ENCODE data around the gene SMG6. TPM values are rescaled to one million over a fixed set of nuclear protein-coding genes. Genes with fewer than 3 reads are reported as not detected.

Gene SMG6
- total and polyA plus RNA-seq, 2 of the 4 experiments (the other 2 are of a cell fraction): 16.3 to 30.3 TPM

DNA sequence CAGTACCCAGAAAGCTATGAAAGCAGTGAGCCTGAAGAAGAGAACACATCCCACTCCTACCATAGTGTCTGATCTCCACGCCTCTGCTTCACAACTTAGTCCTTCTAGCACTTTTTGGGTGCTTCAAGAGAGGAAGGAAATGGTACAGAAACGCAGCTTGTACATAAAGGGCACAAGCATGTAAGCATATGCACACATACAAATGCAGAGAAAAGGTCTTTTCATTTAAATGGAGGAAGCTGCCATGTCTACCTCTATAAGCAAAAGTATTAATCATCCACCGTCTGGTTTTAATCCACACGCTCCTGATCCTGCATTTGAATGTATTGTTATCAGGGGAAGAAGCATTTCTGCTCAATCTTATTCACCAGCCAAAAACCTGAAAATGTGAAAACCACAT lies 148.0 kb downstream of the SMG6 start:
- Histone ChIP-seq H3K27ac (ENCODE audit: insufficient read depth, low read length) (no peak overlapping the region), H4K20me1 (ENCODE audit: insufficient read depth, low read length) (no peaks in the 10 kb centered on the region), H3K36me3 (ENCODE audit: control insufficient read depth, insufficient read depth, low read length) (peaks cover 17% of the 10 kb centered on the region), H3K79me1 (ENCODE audit: low read depth in 1 of 2, low read length in 2 of 2) (peaks cover 14 to 42% of the 10 kb centered on the region in 2 experiments), H3K14ac (replicated peaks; ENCODE audit: low read depth, low read length) (peak overlapping the region; percentile 10), H2BK5ac (ENCODE audit: low read depth, low read length, poor library complexity, severe bottlenecking) (no peak overlapping the region), H3K23ac (ENCODE audit: low read depth, low read length) (peak overlapping the region; percentile 17; the same call in 1 of the 2 replicates), H2AK9ac (replicated peaks; ENCODE audit: low read depth, low read length, poor library complexity) (no peak overlapping the region), H3K27me3 (ENCODE audit: control insufficient read depth, insufficient read depth, low read length) (no peaks in the 10 kb centered on the region), H3K4me3 (ENCODE audit: insufficient read depth, low read depth, low read length) (no peak overlapping the region), H3K18ac (ENCODE audit: low read depth, low read length) (no peak overlapping the region; the same call in 1 of the 2 replicates), H3K4ac (ENCODE audit: low read depth, low read length) (no peak overlapping the region), H3K9ac (ENCODE audit: low read depth, low read length) (no peak overlapping the region), H3K4me1 (ENCODE audit: control insufficient read depth, insufficient read depth, low read length) (peaks cover 23% of the 10 kb centered on the region), H2AK5ac (ENCODE audit: low read depth, low read length) (no peak overlapping the region), H2AFZ (replicated peaks; ENCODE audit: low read length, poor library complexity) (no peak overlapping the region), H4K8ac (ENCODE audit: low read depth in 2 of 2, low read length in 2 of 2) (no peak overlapping the region; a peak in 1 of 4 replicates), H2BK120ac (ENCODE audit: low read depth, low read length) (no peak overlapping the region), H3K56ac (ENCODE audit: extremely low read depth, insufficient read depth, low read length) (no peak overlapping the region), H3K9me3 (ENCODE audit: control insufficient read depth, insufficient read depth, low read length) (no peaks in the 10 kb centered on the region), H2BK20ac (ENCODE audit: low read depth, low read length) (no peak overlapping the region), H4K5ac (ENCODE audit: low read depth, low read length) (no peak overlapping the region), H4K91ac (ENCODE audit: insufficient read depth, low read depth, low read length) (no peak overlapping the region), H3K9me1 (ENCODE audit: insufficient read depth, low read length) (peaks cover 18% of the 10 kb centered on the region; the same call in 1 of the 2 replicates), H3K4me2 (ENCODE audit: low read depth, low read length) (no peak overlapping the region), H2BK15ac (ENCODE audit: low read depth, low read length) (peak overlapping the region; percentile 12; the same call in 1 of the 3 replicates)
- TF ChIP-seq SMC3 (IDR thresholded peaks at IDR 0.05; ENCODE audit: low read depth, low read length) (no peak), MAFK (IDR thresholded peaks at IDR 0.05; ENCODE audit: low read depth, low read length) (no peak), POLR2A (IDR thresholded peaks at IDR 0.05; ENCODE audit: low read depth, low read length) (no peak), MXI1 (IDR thresholded peaks at IDR 0.05; ENCODE audit: borderline replicate concordance, low read depth, low read length) (no peak), RFX5 (IDR thresholded peaks at IDR 0.05; ENCODE audit: low read depth, low read length) (no peak), CEBPB (IDR thresholded peaks at IDR 0.05; ENCODE audit: low read depth, low read length) (no peak), RCOR1 (IDR thresholded peaks at IDR 0.05; ENCODE audit: insufficient replicate concordance, low read length) (no peak), USF2 (IDR thresholded peaks at IDR 0.05; ENCODE audit: low read depth, low read length) (no peak), BHLHE40 (IDR thresholded peaks at IDR 0.05; ENCODE audit: low read depth, low read length) (no peak), FOS (IDR thresholded peaks at IDR 0.05; ENCODE audit: low read depth, low read length) (no peak), RAD21 (IDR thresholded peaks at IDR 0.05; ENCODE audit: low read length) (no peak), CHD1 (IDR thresholded peaks at IDR 0.05; ENCODE audit: low read depth, low read length) (no peak), NFE2L2 (IDR thresholded peaks at IDR 0.05; ENCODE audit: low read depth, low read length) (no peak), MAZ (IDR thresholded peaks at IDR 0.05; ENCODE audit: borderline replicate concordance, low read depth, low read length) (no peak), ELK1 (IDR thresholded peaks at IDR 0.05; ENCODE audit: borderline replicate concordance, low read depth, low read length) (no peak)
- TF ChIP-seq, protein P1, sequence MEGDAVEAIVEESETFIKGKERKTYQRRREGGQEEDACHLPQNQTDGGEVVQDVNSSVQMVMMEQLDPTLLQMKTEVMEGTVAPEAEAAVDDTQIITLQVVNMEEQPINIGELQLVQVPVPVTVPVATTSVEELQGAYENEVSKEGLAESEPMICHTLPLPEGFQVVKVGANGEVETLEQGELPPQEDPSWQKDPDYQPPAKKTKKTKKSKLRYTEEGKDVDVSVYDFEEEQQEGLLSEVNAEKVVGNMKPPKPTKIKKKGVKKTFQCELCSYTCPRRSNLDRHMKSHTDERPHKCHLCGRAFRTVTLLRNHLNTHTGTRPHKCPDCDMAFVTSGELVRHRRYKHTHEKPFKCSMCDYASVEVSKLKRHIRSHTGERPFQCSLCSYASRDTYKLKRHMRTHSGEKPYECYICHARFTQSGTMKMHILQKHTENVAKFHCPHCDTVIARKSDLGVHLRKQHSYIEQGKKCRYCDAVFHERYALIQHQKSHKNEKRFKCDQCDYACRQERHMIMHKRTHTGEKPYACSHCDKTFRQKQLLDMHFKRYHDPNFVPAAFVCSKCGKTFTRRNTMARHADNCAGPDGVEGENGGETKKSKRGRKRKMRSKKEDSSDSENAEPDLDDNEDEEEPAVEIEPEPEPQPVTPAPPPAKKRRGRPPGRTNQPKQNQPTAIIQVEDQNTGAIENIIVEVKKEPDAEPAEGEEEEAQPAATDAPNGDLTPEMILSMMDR (conservative IDR thresholded peaks at IDR 0.05; ENCODE audit: low read depth, low read length): no peak
- intact Hi-C loops (cut with micrococcal nuclease) (no loop called here), dilution Hi-C loops (cut with HindIII; ENCODE audit: low sequenced_read_pairs, unreplicated experiment) (no loop called here), in situ Hi-C loops (cut with MboI; ENCODE audit: low sequenced_read_pairs) (no loop called here)
- no TSS peak for BruUV-seq (replicated peaks)
- CTCF ChIA-PET: interaction anchor here (0.7 kb wide), 1 partner anchor 13 kb away, joined by 3 read pairs; no protein-coding TSS in a partner anchor
- POLR2A ChIA-PET (ENCODE audit: unreplicated experiment): no interaction called here
- ATAC-seq (ENCODE audit: low read depth) (no peak), DNase-seq (no peak)
- no CpG with 5 or more reads among the region's 4 CpGs for WGBS, 2 experiments (ENCODE audit: extremely low coverage in 2 of 2, insufficient read length in 1 of 2)
